Measurements from ENCODE around the gene NUDT15. TPM values are rescaled to one million over a fixed set of nuclear protein-coding genes. Genes with fewer than 3 reads are reported as not detected.

NUDT15 gene
- total RNA-seq, 4 donors from 2014 or later = 12.8 to 19.0 (median 15.9) TPM

DNA sequence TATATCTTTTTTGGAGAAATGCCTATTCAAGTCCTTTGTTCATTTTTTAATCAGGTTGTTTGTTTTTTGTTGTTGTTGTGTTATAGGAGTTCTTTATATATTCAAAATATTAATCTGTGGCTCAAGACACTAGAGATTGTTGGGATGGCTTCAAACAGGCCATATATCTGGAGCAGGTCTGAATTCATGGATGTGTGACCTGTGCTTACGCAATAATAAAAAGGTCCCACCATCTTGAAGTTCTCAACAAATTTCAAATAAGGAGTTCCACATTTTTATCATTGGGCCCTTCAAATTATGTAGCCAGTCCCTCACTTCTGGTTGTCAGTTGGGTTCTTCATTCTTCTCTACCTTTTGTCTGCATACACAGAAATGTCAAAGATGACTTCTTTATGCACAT is 17.7 kb upstream of the NUDT15 start:
- H3K4me1 ChIP-seq = no peaks in the 10 kb centered on the region
- no peak for DNase-seq
- WGBS, 2 donors = 94 to 98% methylated on average over 1 of the region's 1 CpG
- no peaks in the 10 kb centered on the region for H3K36me3 ChIP-seq
- H3K4me3 ChIP-seq (replicated peaks in 1 of 3) = no peak overlapping the region
- no peaks in the 10 kb centered on the region for H3K9me3 ChIP-seq
- intact Hi-C loops (cut with DNase I) = no loop called here
- H3K27me3 ChIP-seq = no peaks in the 10 kb centered on the region
- TF ChIP-seq, protein P1, sequence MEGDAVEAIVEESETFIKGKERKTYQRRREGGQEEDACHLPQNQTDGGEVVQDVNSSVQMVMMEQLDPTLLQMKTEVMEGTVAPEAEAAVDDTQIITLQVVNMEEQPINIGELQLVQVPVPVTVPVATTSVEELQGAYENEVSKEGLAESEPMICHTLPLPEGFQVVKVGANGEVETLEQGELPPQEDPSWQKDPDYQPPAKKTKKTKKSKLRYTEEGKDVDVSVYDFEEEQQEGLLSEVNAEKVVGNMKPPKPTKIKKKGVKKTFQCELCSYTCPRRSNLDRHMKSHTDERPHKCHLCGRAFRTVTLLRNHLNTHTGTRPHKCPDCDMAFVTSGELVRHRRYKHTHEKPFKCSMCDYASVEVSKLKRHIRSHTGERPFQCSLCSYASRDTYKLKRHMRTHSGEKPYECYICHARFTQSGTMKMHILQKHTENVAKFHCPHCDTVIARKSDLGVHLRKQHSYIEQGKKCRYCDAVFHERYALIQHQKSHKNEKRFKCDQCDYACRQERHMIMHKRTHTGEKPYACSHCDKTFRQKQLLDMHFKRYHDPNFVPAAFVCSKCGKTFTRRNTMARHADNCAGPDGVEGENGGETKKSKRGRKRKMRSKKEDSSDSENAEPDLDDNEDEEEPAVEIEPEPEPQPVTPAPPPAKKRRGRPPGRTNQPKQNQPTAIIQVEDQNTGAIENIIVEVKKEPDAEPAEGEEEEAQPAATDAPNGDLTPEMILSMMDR (IDR thresholded peaks at IDR 0.05) = no peak
- TF ChIP-seq POLR2A (IDR thresholded peaks at IDR 0.05) = no peak
- no peak overlapping the region for H3K27ac ChIP-seq

DNA sequence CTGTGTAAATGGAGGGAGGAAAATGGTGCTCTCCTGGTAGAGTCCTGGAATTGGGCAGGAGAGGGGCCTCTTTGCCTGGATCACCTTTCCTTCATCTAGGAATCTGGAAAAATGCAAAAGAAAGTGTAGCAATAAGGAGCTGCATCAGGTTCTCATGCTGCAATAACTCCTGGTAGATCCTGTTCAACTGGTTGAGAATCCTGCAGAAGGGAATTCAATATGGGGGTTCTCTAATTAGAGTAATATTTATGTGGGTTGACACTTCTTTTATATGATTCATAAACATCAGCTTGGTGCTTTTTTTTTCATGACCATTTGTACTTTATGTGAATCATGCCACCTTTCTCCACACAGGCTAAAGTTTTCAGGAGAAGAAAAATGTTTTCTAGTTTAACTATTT is 9.5 kb upstream of the NUDT15 start:
- H3K4me3 ChIP-seq (replicated peaks in 1 of 3) = no peak overlapping the region
- intact Hi-C loops (cut with DNase I) = no loop called here
- TF ChIP-seq, protein P1 (IDR thresholded peaks at IDR 0.05) = no peak
- no peak for TF ChIP-seq POLR2A (IDR thresholded peaks at IDR 0.05)

DNA sequence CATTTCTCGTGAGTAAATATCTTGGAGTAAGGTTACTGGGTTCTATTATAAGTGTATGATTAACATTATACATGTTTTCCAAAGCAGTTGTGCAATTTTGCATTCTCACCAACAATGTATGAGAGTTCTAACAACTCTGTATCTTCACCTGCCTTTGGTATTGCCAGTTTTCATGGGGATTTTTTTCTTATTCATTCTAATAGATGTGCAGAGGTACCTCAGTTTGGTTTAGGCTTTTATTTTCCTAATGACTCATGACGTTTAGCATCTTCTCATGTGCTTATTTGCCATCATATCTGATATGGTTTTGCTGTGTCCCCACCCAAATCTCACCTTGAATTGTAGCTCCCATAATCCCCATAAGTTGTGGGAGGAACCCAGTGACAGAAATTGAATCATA is 7.7 kb upstream of the NUDT15 start:
- no peak for DNase-seq
- Histone ChIP-seq H3K27me3 (no peaks in the 10 kb centered on the region), H3K9me3 (no peaks in the 10 kb centered on the region), H3K4me3 (replicated peaks in 1 of 3) (no peak overlapping the region), H3K27ac (no peak overlapping the region), H3K4me1 (no peaks in the 10 kb centered on the region), H3K36me3 (no peaks in the 10 kb centered on the region)
- intact Hi-C loops (cut with DNase I) = no loop called here
- WGBS, 2 donors = 93 to 96% methylated on average over 2 of the region's 2 CpGs
- TF ChIP-seq, protein P1 (IDR thresholded peaks at IDR 0.05) = no peak
- TF ChIP-seq POLR2A (IDR thresholded peaks at IDR 0.05) = no peak

More for the DNA sequence above, 9.5 kb upstream of the NUDT15 start:
- Histone ChIP-seq H3K36me3 (no peaks in the 10 kb centered on the region), H3K27me3 (no peaks in the 10 kb centered on the region), H3K4me1 (no peaks in the 10 kb centered on the region), H3K27ac (no peak overlapping the region), H3K9me3 (no peaks in the 10 kb centered on the region)
- no peak for DNase-seq

DNA sequence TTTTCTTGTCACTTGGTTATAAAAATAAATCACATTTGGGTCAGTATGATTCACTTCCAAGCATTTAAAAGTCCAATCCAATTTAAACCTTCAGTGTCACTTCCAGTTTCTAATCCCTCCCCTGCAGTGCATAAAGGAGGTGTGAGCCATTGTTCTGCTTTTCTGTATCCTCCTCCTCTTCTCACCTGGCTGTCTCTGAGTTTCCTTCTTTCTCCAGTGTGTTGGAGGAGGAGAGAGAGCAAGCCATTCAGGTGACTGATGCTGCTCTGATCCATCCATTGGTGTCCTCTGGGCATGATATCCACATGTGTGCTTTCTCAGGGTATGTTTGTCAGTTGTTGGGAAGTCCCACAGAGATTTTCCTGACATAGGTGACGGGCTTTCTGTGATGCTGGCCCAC is 1.2 kb downstream of the NUDT15 start:
- Histone ChIP-seq H3K27me3 (no peaks in the 10 kb centered on the region), H3K9me3 (no peaks in the 10 kb centered on the region), H3K36me3 (peaks cover 0 to 3% of the 10 kb centered on the region in 2 donors), H3K27ac (peak overlapping the region in 2 of 3 donors; percentile 95 to 96), H3K4me3 (replicated peaks in 1 of 3) (no peak overlapping the region), H3K4me1 (peaks cover 6 to 11% of the 10 kb centered on the region in 2 donors)
- intact Hi-C loops (cut with DNase I) = no loop called here
- no peak for DNase-seq
- TF ChIP-seq, protein P1 (IDR thresholded peaks at IDR 0.05) = no peak
- no peak for TF ChIP-seq POLR2A (IDR thresholded peaks at IDR 0.05)
- WGBS, 2 donors = 96% methylated on average over 1 of the region's 1 CpG

DNA sequence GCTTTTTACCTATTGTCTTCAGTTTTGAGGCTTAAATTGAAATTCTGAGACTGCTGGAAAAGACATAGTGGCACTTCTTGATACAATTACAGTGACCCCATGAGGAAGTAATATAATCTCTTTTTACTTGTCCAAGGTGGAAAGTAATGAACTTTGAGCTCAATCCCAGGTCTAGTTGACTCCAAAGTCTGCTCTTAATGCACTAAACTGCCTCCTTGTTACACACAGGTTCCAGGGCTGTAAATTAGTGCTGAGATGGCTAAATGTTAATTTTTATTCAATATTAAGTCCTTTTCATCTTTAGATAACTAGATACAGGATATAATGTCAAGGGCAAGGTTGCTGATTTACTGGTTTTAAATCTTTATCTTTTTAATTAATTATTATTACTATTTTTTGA is 2.5 kb downstream of the NUDT15 start:
- H3K36me3 ChIP-seq = peaks cover 0 to 3% of the 10 kb centered on the region in 2 donors
- no peak for DNase-seq
- H3K4me3 ChIP-seq (replicated peaks in 1 of 3) = no peak overlapping the region
- H3K27me3 ChIP-seq = no peaks in the 10 kb centered on the region
- H3K4me1 ChIP-seq = peaks cover 6 to 11% of the 10 kb centered on the region in 2 donors
- no peak for TF ChIP-seq POLR2A (IDR thresholded peaks at IDR 0.05)
- TF ChIP-seq, protein P1 (IDR thresholded peaks at IDR 0.05) = no peak
- H3K9me3 ChIP-seq = no peaks in the 10 kb centered on the region
- H3K27ac ChIP-seq = no peak overlapping the region
- intact Hi-C loops (cut with DNase I) = no loop called here

Data from thyroid gland (tissue), 4 donors.